HG03439 (cell line): ENCODE data around the gene SYNPR.

Experiments
- ATAC-seq: cut with Tn5 transposase; IDR thresholded peaks from one replicate; pipeline ENCODE4 v1.9.1; 2021; ENCODE audit warnings: mild to moderate bottlenecking, moderate library complexity; ENCODE audit not compliant: unreplicated experiment

SYNPR gene

GRCh38 chr3:63370094-63370493 is 92.0 kb downstream of the SYNPR start:
- no peak for ATAC-seq

- ATAC-seq, result no peak
Observed at GRCh38 chr3:63383040-63383439, 104.9 kb downstream of the SYNPR start.

GRCh38 chr3:63384382-63384781 is 106.3 kb downstream of the SYNPR start:
- no peak for ATAC-seq

GRCh38 chr3:63385629-63386028 is 107.5 kb downstream of the SYNPR start:
- ATAC-seq, result no peak

- ATAC-seq, result no peak
Observed at GRCh38 chr3:63386568-63386967, 108.5 kb downstream of the SYNPR start.

- no peak for ATAC-seq
Observed at GRCh38 chr3:63387568-63387967, 109.5 kb downstream of the SYNPR start.

- ATAC-seq, result no peak
Observed at GRCh38 chr3:63390710-63391230, 112.7 kb downstream of the SYNPR start.

GRCh38 chr3:63395960-63396359 is 117.9 kb downstream of the SYNPR start:
- no peak for ATAC-seq

GRCh38 chr3:63400246-63400860 is 122.2 kb downstream of the SYNPR start:
- ATAC-seq, result no peak

GRCh38 chr3:63405882-63406281 is 127.8 kb downstream of the SYNPR start:
- no peak for ATAC-seq

- ATAC-seq, result no peak
Observed at GRCh38 chr3:63413523-63413922, 135.4 kb downstream of the SYNPR start.

- no peak for ATAC-seq
Observed at GRCh38 chr3:63414607-63415006, 136.5 kb downstream of the SYNPR start.

GRCh38 chr3:63429905-63430304 is 151.8 kb downstream of the SYNPR start:
- no peak for ATAC-seq

GRCh38 chr3:63430875-63431274 is 152.8 kb downstream of the SYNPR start:
- no peak for ATAC-seq

GRCh38 chr3:63437858-63438257 is 159.8 kb downstream of the SYNPR start:
- ATAC-seq, result no peak

GRCh38 chr3:63438826-63439371 is 160.8 kb downstream of the SYNPR start:
- no peak for ATAC-seq

GRCh38 chr3:63441262-63441661 is 163.2 kb downstream of the SYNPR start:
- no peak for ATAC-seq

GRCh38 chr3:63442918-63443317 is 164.8 kb downstream of the SYNPR start:
- ATAC-seq, result no peak

- no peak for ATAC-seq
Observed at GRCh38 chr3:63450023-63450422, 171.9 kb downstream of the SYNPR start.

- ATAC-seq, result no peak
Observed at GRCh38 chr3:63450634-63451363, 172.7 kb downstream of the SYNPR start.

- no peak for ATAC-seq
Observed at GRCh38 chr3:63456901-63457300, 178.8 kb downstream of the SYNPR start.

GRCh38 chr3:63458405-63458804 is 180.3 kb downstream of the SYNPR start:
- no peak for ATAC-seq
